Gastroesophageal sphincter (tissue), 3 donors: ENCODE measurements around the gene POMT1.

Source experiments
- POLR2A ChIP-seq, 2 donors: fragments of 450-650 bp; IDR thresholded peaks; one replicate each; pipeline ENCODE4 v1.6.1; 2017; ENCODE audit warnings: antibody characterized with exemption in 2 of 2, mild to moderate bottlenecking in 2 of 2, moderate library complexity in 1 of 2
- TF ChIP-seq, protein P1 (sequence below), 4 experiments: fragments of 200-600 bp in 2 of 4; fragments of 450-650 bp in 2 of 4; sonication (generic) in 1 of 4; IDR thresholded peaks; one replicate each; pipeline ENCODE4 v1.5.1; 2017 to 2019; ENCODE audit warnings: antibody characterized with exemption in 4 of 4, mild to moderate bottlenecking in 2 of 4, moderate library complexity in 2 of 4

GRCh38 chr9:131454028-131454427, 48.7 kb upstream of the POMT1 start:
- TF ChIP-seq, protein P1, sequence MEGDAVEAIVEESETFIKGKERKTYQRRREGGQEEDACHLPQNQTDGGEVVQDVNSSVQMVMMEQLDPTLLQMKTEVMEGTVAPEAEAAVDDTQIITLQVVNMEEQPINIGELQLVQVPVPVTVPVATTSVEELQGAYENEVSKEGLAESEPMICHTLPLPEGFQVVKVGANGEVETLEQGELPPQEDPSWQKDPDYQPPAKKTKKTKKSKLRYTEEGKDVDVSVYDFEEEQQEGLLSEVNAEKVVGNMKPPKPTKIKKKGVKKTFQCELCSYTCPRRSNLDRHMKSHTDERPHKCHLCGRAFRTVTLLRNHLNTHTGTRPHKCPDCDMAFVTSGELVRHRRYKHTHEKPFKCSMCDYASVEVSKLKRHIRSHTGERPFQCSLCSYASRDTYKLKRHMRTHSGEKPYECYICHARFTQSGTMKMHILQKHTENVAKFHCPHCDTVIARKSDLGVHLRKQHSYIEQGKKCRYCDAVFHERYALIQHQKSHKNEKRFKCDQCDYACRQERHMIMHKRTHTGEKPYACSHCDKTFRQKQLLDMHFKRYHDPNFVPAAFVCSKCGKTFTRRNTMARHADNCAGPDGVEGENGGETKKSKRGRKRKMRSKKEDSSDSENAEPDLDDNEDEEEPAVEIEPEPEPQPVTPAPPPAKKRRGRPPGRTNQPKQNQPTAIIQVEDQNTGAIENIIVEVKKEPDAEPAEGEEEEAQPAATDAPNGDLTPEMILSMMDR (IDR thresholded peaks at IDR 0.05), result no peak
- TF ChIP-seq POLR2A (IDR thresholded peaks at IDR 0.05), result no peak
